Body of pancreas (tissue), 4 donors: ENCODE measurements around the gene BICD1.

Experiments
- POLR2A ChIP-seq, 3 donors: fragments of 450-650 bp; IDR thresholded peaks; one replicate each; pipeline ENCODE4 v1.6.1; 2016; ENCODE audit warnings: antibody characterized with exemption in 3 of 3, mild to moderate bottlenecking in 2 of 3
- TF ChIP-seq, protein P1 (sequence below), 7 experiments: fragments of 450-650 bp in 4 of 7; fragments of 200-600 bp in 3 of 7; sonication (generic) in 3 of 7; IDR thresholded peaks; one replicate each; pipeline ENCODE4 v1.5.1; 2016 to 2019; ENCODE audit warnings: antibody characterized with exemption in 7 of 7

DNA sequence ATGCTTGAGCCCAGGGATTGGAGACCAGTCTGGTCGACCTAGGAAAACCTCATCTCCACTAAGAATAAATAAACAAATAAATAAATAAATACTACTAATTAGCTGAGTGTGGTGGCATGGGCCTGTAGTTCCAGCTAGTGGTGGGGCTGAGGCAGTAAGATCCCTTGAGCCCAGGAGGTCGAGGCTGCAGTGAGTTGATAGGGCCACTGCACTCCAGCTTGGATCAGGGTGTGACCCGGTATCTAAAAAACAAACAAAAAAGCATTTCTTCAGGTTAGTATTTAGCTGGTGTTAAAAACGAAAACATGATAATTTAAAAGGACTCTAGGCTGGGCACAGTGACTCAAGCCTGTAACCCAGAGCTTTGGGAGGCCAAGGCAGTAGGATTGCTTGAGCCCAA lies 291.5 kb downstream of the BICD1 start:
- TF ChIP-seq, protein P1, sequence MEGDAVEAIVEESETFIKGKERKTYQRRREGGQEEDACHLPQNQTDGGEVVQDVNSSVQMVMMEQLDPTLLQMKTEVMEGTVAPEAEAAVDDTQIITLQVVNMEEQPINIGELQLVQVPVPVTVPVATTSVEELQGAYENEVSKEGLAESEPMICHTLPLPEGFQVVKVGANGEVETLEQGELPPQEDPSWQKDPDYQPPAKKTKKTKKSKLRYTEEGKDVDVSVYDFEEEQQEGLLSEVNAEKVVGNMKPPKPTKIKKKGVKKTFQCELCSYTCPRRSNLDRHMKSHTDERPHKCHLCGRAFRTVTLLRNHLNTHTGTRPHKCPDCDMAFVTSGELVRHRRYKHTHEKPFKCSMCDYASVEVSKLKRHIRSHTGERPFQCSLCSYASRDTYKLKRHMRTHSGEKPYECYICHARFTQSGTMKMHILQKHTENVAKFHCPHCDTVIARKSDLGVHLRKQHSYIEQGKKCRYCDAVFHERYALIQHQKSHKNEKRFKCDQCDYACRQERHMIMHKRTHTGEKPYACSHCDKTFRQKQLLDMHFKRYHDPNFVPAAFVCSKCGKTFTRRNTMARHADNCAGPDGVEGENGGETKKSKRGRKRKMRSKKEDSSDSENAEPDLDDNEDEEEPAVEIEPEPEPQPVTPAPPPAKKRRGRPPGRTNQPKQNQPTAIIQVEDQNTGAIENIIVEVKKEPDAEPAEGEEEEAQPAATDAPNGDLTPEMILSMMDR (IDR thresholded peaks at IDR 0.05): no peak
- no peak for TF ChIP-seq POLR2A (IDR thresholded peaks at IDR 0.05)
